Erythroblast (primary cell): Measurements from ENCODE around the gene C2.

Experiments
- GATA1 ChIP-seq: IDR thresholded peaks from 2 replicates; pipeline ENCODE4 v1.6.1; 2011; ENCODE audit warnings: low read depth, mild to moderate bottlenecking, control low read depth, low read length, moderate library complexity
- POLR2A ChIP-seq: IDR thresholded peaks from 2 replicates; pipeline ENCODE4 v1.6.1; 2011; ENCODE audit warnings: mild to moderate bottlenecking, low read length

GRCh38 chr6:31948306-31948705, 20.8 kb downstream of the C2 start:
- no peak for TF ChIP-seq POLR2A
- no peak for TF ChIP-seq GATA1
